Adrenal gland (tissue), 5 donors: Measurements from ENCODE around the gene ABHD13.

Source experiments
- POLR2A ChIP-seq, 2 donors: fragments of 450-650 bp; IDR thresholded peaks; one replicate each; pipeline ENCODE4 v1.6.1; 2017; ENCODE audit warnings: antibody characterized with exemption in 2 of 2, mild to moderate bottlenecking in 2 of 2, moderate library complexity in 1 of 2
- TF ChIP-seq, protein P1 (sequence below), 6 experiments: fragments of 450-650 bp in 4 of 6; fragments of 200-600 bp in 2 of 6; sonication (generic) in 1 of 6; IDR thresholded peaks; 1 replicate in 5 of 6; 2 replicates in 1 of 6; pipeline versions ENCODE4 v1.5.1 to v1.8.0; 2016 to 2021; ENCODE audit warnings: antibody characterized with exemption in 6 of 6, mild to moderate bottlenecking in 2 of 6, moderate library complexity in 1 of 6
- donor health status: DM: no; HTN: no; CAD: no.

DNA sequence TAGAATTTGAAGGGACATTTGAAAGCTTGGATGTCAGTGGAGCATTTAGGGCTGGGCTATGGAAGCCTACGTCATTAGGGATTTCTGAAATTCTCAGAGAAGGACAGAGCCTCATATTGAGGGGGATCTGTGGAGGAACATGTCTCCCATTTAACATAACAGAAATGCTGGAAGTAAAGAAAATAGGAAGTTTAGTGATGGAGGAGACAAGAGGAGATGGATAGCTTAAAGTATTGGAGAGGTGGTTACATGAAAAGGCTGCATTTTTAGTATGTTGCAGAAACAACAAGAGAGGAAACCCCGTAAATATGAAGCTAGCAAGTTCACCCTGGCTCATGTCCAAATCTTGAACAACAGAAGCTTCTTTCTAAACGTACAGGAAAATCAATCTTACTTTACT, 27.3 kb upstream of the ABHD13 start:
- TF ChIP-seq, protein P1, sequence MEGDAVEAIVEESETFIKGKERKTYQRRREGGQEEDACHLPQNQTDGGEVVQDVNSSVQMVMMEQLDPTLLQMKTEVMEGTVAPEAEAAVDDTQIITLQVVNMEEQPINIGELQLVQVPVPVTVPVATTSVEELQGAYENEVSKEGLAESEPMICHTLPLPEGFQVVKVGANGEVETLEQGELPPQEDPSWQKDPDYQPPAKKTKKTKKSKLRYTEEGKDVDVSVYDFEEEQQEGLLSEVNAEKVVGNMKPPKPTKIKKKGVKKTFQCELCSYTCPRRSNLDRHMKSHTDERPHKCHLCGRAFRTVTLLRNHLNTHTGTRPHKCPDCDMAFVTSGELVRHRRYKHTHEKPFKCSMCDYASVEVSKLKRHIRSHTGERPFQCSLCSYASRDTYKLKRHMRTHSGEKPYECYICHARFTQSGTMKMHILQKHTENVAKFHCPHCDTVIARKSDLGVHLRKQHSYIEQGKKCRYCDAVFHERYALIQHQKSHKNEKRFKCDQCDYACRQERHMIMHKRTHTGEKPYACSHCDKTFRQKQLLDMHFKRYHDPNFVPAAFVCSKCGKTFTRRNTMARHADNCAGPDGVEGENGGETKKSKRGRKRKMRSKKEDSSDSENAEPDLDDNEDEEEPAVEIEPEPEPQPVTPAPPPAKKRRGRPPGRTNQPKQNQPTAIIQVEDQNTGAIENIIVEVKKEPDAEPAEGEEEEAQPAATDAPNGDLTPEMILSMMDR (IDR thresholded peaks at IDR 0.05) = no peak
- no peak for TF ChIP-seq POLR2A (IDR thresholded peaks at IDR 0.05)
